Right lobe of liver (tissue), 4 donors: ENCODE results near the gene AGRN.

Experiments
- POLR2A ChIP-seq: fragments of 450-650 bp; IDR thresholded peaks from one replicate; pipeline ENCODE4 v1.6.1; 2017; ENCODE audit warnings: antibody characterized with exemption, mild to moderate bottlenecking
- TF ChIP-seq, protein P1 (sequence below), 4 donors: fragments of 200-600 bp in 3 of 4; fragments of 450-650 bp in 1 of 4; IDR thresholded peaks; one replicate each; pipeline versions ENCODE4 v1.5.1 to v1.8.0; 2016 to 2022; ENCODE audit warnings: antibody characterized with exemption in 4 of 4, mild to moderate bottlenecking in 2 of 4
- donor health status: DM: no; HTN: no; CAD: no.
- donor health status: DM: no; HTN: no; CAD: no.
- donor health status: DM: no; HTN: yes; CAD: no.

DNA sequence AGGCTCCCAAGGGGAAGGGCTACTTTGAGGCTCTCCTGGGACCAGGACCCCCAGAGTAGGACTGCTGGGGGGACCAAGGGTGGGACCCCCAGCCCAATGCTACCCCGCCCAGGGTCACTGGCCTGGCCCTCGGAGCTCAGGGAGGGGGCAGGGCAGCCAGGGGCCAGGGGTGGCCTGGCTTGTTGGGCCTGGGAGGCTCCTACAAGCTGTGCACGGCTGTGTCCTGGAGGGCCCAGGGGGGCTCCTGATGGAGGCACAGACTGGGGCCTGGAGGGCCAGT, 22.3 kb upstream of the AGRN start:
- TF ChIP-seq, protein P1, sequence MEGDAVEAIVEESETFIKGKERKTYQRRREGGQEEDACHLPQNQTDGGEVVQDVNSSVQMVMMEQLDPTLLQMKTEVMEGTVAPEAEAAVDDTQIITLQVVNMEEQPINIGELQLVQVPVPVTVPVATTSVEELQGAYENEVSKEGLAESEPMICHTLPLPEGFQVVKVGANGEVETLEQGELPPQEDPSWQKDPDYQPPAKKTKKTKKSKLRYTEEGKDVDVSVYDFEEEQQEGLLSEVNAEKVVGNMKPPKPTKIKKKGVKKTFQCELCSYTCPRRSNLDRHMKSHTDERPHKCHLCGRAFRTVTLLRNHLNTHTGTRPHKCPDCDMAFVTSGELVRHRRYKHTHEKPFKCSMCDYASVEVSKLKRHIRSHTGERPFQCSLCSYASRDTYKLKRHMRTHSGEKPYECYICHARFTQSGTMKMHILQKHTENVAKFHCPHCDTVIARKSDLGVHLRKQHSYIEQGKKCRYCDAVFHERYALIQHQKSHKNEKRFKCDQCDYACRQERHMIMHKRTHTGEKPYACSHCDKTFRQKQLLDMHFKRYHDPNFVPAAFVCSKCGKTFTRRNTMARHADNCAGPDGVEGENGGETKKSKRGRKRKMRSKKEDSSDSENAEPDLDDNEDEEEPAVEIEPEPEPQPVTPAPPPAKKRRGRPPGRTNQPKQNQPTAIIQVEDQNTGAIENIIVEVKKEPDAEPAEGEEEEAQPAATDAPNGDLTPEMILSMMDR (IDR thresholded peaks at IDR 0.05) = no peak
- TF ChIP-seq POLR2A = no peak
